ENCODE measurements around the gene KRT8. TPM values are rescaled to one million over a fixed set of nuclear protein-coding genes. Genes with fewer than 3 reads are reported as not detected.

The KRT8 gene
- total and polyA plus RNA-seq, 2 of the 13 experiments (the other 11 are each of a cell fraction or from before 2014, with no cell fraction given), result 498 to 718 TPM

DNA sequence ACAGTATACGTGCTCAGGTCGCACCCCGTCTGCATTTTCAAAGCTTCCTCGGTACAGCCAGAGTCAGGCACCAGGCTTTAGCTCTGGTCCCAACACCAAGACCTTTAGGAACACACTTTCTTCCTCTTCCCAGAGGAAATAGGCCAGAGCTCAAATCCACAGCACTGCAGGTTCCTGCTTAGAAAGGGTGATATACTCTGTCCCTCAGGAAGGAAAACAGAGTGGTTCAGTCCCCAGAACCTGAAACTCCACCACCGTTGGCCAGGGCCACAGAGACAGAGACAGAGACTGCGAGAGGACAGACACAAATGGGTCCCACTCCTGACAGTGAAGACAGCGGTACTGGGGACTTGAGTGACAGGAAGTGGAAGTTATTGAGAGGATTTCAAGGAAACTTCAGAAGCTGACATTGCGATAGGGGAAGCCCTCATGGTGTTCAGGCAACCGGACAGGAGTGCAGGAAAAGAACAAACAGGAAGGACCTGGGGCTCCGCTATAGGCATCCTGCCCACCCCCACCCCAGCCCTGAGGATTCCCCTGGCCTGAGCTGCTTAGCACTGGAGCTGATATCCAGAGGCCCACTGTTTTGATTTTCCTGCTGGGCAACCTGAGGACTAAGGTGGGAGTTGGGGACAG is 5.5 kb upstream of the KRT8 start:
- ATAC-seq, result peak; percentile 26; the same call in 2 of the 3 replicates
- Histone ChIP-seq H3K9ac (ENCODE audit: insufficient read depth, low read depth, low read length) (0 out of 2 replicates have a peak overlapping the region, but pooled peaks have one; percentile 11), H3K27me3 (ENCODE audit: control insufficient read depth in 1 of 2, insufficient read depth in 2 of 2, low read length in 2 of 2) (no peaks in the 10 kb centered on the region), H3K27ac (ENCODE audit: extremely low read length, insufficient read depth, low read length) (peak overlapping the region; percentile 30), H3K4me1 (ENCODE audit: insufficient read depth, low read length) (peaks cover 99% of the 10 kb centered on the region), H2AFZ (ENCODE audit: low read length) (no peak overlapping the region), H3K36me3 (replicated peaks in 1 of 2; ENCODE audit: control insufficient read depth in 1 of 2, insufficient read depth in 2 of 2, low read length in 2 of 2) (no peaks in the 10 kb centered on the region), H3K79me2 (ENCODE audit: insufficient read depth, low read length) (no peaks in the 10 kb centered on the region), H3K4me2 (ENCODE audit: low read depth, low read length) (peak overlapping the region; percentile 37), H4K20me1 (ENCODE audit: insufficient read depth, low read length) (no peaks in the 10 kb centered on the region), H3K9me3 (ENCODE audit: low read length) (no peaks in the 10 kb centered on the region), H3K4me3 (replicated peaks in 1 of 3; ENCODE audit: insufficient read depth in 1 of 3, low read depth in 2 of 3, low read length in 3 of 3) (no peak overlapping the region)
- intact Hi-C loops (cut with micrococcal nuclease; ENCODE audit: unreplicated experiment) (loop anchor here (1.0 kb wide), 1 partner anchor 17 kb away; no protein-coding TSS in a partner anchor), in situ Hi-C loops (cut with HindIII; ENCODE audit: extremely low pct_ligation_motif_present, low pct_unique_long_range_greater_than_20kb) (no loop called here)
- ChIA-PET CTCF (ENCODE audit: low intra/inter-chr PET ratio, low total read pairs) (no interaction called here), POLR2A (interaction anchor here (11.1 to 18.0 kb wide), 2 partner anchors 13 to 38 kb away, joined by 437 to 465 read pairs; partner anchors contain the start of gene KRT18)
- WGBS (ENCODE audit: low lambda C conversion rate), result 60% methylated on average over 10 of the region's 10 CpGs
- no TSS peak for BruUV-seq (replicated peaks)
- peak; percentile 42 for DNase-seq (ENCODE audit: low spot score)
- FAIRE-seq, result peak; percentile 34
- TF ChIP-seq, protein P1, sequence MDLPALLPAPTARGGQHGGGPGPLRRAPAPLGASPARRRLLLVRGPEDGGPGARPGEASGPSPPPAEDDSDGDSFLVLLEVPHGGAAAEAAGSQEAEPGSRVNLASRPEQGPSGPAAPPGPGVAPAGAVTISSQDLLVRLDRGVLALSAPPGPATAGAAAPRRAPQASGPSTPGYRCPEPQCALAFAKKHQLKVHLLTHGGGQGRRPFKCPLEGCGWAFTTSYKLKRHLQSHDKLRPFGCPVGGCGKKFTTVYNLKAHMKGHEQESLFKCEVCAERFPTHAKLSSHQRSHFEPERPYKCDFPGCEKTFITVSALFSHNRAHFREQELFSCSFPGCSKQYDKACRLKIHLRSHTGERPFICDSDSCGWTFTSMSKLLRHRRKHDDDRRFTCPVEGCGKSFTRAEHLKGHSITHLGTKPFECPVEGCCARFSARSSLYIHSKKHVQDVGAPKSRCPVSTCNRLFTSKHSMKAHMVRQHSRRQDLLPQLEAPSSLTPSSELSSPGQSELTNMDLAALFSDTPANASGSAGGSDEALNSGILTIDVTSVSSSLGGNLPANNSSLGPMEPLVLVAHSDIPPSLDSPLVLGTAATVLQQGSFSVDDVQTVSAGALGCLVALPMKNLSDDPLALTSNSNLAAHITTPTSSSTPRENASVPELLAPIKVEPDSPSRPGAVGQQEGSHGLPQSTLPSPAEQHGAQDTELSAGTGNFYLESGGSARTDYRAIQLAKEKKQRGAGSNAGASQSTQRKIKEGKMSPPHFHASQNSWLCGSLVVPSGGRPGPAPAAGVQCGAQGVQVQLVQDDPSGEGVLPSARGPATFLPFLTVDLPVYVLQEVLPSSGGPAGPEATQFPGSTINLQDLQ (CRISPR knock-in tag; IDR thresholded peaks at IDR 0.05), result no peak
- TF ChIP-seq, protein P2, sequence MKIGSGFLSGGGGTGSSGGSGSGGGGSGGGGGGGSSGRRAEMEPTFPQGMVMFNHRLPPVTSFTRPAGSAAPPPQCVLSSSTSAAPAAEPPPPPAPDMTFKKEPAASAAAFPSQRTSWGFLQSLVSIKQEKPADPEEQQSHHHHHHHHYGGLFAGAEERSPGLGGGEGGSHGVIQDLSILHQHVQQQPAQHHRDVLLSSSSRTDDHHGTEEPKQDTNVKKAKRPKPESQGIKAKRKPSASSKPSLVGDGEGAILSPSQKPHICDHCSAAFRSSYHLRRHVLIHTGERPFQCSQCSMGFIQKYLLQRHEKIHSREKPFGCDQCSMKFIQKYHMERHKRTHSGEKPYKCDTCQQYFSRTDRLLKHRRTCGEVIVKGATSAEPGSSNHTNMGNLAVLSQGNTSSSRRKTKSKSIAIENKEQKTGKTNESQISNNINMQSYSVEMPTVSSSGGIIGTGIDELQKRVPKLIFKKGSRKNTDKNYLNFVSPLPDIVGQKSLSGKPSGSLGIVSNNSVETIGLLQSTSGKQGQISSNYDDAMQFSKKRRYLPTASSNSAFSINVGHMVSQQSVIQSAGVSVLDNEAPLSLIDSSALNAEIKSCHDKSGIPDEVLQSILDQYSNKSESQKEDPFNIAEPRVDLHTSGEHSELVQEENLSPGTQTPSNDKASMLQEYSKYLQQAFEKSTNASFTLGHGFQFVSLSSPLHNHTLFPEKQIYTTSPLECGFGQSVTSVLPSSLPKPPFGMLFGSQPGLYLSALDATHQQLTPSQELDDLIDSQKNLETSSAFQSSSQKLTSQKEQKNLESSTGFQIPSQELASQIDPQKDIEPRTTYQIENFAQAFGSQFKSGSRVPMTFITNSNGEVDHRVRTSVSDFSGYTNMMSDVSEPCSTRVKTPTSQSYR (CRISPR knock-in tag; IDR thresholded peaks at IDR 0.05; ENCODE audit: borderline replicate concordance), result peak; percentile 22; the same call in 1 of the 2 replicates
- TF ChIP-seq, protein P3, sequence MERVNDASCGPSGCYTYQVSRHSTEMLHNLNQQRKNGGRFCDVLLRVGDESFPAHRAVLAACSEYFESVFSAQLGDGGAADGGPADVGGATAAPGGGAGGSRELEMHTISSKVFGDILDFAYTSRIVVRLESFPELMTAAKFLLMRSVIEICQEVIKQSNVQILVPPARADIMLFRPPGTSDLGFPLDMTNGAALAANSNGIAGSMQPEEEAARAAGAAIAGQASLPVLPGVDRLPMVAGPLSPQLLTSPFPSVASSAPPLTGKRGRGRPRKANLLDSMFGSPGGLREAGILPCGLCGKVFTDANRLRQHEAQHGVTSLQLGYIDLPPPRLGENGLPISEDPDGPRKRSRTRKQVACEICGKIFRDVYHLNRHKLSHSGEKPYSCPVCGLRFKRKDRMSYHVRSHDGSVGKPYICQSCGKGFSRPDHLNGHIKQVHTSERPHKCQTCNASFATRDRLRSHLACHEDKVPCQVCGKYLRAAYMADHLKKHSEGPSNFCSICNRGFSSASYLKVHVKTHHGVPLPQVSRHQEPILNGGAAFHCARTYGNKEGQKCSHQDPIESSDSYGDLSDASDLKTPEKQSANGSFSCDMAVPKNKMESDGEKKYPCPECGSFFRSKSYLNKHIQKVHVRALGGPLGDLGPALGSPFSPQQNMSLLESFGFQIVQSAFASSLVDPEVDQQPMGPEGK (CRISPR knock-in tag; IDR thresholded peaks at IDR 0.05), result peak; percentile 53; the same call in 1 of the 2 replicates
- 0 out of 2 replicates have a peak, but pooled peaks have one; percentile 10 for TF ChIP-seq SOX5 (CRISPR knock-in tag; IDR thresholded peaks at IDR 0.05; ENCODE audit: borderline replicate concordance)
- TF ChIP-seq, protein P4, sequence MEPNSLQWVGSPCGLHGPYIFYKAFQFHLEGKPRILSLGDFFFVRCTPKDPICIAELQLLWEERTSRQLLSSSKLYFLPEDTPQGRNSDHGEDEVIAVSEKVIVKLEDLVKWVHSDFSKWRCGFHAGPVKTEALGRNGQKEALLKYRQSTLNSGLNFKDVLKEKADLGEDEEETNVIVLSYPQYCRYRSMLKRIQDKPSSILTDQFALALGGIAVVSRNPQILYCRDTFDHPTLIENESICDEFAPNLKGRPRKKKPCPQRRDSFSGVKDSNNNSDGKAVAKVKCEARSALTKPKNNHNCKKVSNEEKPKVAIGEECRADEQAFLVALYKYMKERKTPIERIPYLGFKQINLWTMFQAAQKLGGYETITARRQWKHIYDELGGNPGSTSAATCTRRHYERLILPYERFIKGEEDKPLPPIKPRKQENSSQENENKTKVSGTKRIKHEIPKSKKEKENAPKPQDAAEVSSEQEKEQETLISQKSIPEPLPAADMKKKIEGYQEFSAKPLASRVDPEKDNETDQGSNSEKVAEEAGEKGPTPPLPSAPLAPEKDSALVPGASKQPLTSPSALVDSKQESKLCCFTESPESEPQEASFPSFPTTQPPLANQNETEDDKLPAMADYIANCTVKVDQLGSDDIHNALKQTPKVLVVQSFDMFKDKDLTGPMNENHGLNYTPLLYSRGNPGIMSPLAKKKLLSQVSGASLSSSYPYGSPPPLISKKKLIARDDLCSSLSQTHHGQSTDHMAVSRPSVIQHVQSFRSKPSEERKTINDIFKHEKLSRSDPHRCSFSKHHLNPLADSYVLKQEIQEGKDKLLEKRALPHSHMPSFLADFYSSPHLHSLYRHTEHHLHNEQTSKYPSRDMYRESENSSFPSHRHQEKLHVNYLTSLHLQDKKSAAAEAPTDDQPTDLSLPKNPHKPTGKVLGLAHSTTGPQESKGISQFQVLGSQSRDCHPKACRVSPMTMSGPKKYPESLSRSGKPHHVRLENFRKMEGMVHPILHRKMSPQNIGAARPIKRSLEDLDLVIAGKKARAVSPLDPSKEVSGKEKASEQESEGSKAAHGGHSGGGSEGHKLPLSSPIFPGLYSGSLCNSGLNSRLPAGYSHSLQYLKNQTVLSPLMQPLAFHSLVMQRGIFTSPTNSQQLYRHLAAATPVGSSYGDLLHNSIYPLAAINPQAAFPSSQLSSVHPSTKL (CRISPR knock-in tag; IDR thresholded peaks at IDR 0.05), result peak; percentile 11; the same call in 1 of the 2 replicates
- 0 out of 2 replicates have a peak, but pooled peaks have one; percentile 26 for TF ChIP-seq SALL1 (CRISPR knock-in tag; IDR thresholded peaks at IDR 0.05)
- no peak for TF ChIP-seq PTBP1 (IDR thresholded peaks at IDR 0.05; ENCODE audit: low read depth, low read length, poor library complexity, severe bottlenecking)
- peak; percentile 35; the same call in 1 of the 2 replicates for TF ChIP-seq ELF3 (CRISPR knock-in tag; IDR thresholded peaks at IDR 0.05)
- TF ChIP-seq ETV5 (CRISPR knock-in tag; IDR thresholded peaks at IDR 0.05; ENCODE audit: borderline replicate concordance), result peak; percentile 48; the same call in 1 of the 2 replicates
- TF ChIP-seq ZC3H13 (CRISPR knock-in tag; IDR thresholded peaks at IDR 0.05), result no peak
- no peak for TF ChIP-seq AHR (CRISPR knock-in tag; IDR thresholded peaks at IDR 0.05)
